Glomerular visceral epithelial cell (primary cell): Measurements from ENCODE around the gene SPDYE16.
"Not testable (repeated sequence)": the region's sequence is repeated elsewhere in the genome, so short reads cannot be mapped to it uniquely, and the experiment has no call there.

Experiments
- DNase-seq: peaks from one replicate; pipeline ENCODE4 v3.0.0-alpha.2; 2016; ENCODE audit errors: extremely low spot score

The SPDYE16 gene

DNA sequence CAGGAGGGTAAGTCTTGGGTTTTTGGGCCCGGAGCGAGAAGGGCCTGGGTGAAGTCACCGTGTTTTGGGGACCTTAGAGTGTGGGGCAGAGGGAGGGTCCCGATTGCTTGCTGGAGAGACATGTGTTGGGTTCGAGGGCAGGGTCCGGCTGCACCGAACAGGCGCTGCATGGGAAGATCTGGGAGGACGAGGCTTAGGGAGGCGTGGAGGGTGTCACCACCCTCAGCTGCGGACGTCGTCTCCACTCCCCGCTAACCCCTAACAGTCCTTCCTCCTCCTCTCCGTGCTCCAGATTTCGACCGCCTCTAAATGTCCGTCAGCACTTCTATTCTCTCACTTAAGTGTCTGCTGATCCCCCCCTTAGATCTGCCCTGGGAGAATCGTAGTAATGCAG lies 6.8 kb upstream of the SPDYE16 start:
- DNase-seq: peak; percentile 1

DNA sequence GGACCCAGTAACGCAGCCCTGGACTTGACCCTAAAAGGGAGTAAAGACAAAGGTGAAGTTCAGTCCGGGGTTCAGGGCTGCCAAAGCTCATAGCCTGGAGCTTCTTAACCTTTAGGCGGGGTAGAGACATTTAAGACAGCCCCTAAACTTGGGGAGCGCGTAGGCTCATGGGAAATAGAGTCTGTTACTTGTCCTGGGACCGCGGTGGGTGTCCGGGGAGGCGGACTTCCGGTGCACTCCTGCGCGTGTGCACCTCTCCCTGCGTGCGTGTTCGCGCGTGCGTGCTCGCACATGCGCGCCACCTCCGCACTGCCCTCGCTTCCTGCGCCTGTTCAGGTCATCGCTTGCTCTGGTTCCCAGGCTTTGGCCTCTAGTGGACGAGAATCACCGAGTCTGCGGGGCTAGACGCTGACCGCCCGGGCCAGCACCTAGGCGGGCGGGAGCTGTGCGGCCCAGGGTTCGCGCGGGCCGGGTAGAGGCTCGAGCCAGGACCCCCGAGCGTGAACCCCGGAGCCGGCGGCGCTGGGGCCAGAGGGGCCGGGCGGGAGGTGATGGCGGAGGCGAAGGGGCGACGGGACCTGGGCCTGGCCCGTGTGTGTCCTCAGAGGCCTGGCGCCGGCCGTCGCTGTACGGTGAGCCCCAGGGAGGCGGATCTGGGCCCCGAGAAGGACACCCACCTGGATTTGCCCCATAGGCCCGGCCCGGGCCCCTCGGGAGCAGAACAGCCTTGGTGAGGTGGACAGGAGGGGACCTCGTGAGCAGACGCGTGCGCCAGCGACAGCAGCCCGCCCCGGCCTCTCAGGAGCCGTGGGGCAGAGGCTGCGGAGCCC lies 6.1 kb upstream of the SPDYE16 start:
- peak; percentile 87 for DNase-seq

DNA sequence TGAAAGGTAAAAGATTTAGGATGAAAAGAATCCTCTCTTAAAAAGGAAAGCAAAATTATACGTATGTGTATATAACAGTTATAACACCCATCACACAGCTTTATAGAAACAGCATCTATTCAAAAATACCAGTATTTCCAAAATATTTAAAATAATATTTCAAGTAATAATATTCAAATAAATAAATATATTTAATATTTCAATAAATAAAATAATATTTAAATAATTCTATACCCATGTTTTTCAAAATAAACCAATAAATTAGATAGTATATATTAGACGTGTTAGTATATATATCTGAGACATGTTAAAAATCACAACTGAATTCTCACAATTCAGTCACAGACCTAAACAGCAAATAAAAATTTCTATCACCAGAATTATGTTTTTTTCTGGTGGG lies 11.5 kb downstream of the SPDYE16 start:
- DNase-seq: not testable (repeated sequence)

DNA sequence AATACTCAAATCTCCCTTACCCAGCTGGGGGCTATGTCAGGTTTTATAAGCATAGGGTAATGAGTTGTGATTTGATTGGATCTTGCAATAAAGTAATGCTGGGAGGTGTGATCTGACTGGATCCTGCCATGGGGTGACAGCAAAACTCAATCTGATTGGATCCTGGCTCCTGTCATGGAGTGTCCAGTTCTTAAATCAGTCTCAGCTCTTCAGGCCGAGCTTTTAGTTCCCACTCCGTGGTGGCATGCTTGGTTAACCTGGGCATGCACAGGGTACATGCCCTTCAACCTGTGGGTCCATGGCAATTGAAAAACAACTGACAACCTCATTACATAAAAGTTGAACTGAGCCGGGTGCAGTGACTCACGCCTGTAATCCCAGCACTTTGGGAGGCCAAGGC lies 16.9 kb downstream of the SPDYE16 start:
- not testable (repeated sequence) for DNase-seq

DNA sequence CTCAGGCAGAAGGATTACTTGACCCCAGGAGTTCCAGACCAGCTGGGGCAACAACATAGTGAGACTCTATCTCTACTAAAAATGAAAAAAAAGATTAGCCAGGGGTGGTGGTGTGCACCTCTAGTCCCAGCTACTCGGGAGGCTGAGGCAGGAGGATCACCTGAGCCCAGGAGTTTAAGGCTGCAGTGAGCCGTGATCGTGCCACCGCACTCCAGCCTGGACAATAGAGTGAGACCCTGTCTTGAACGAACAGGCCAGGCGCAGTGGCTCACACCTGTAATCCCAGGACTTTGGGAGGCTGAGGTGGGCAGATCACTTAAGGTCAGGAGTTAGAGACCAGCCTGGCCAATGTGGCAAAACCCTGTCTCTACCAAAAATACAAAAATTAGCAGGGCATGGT lies 26.2 kb downstream of the SPDYE16 start:
- not testable (repeated sequence) for DNase-seq

DNA sequence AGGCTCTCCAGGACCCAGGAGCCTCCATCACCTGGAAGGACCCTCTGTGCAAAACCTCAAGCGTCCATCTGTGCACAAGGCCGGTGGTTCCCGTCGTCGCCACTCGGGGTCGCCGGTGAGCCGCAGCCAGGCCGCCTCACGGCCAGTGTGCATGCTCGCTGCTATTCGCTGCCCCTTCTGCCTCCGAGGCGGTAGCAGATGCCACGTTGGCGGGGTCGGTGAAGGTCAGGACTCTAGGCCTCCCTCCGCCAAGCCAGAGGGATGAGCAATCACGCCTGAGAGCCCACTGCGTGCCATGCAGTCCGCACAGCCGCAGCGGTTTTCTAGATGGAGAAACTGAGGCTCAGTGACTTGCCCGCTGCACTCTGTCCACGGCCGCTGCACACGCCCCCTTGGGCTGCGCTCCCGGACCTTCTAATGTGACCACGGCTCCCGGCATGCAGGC lies 27.1 kb downstream of the SPDYE16 start:
- DNase-seq: peak; percentile 36

DNA sequence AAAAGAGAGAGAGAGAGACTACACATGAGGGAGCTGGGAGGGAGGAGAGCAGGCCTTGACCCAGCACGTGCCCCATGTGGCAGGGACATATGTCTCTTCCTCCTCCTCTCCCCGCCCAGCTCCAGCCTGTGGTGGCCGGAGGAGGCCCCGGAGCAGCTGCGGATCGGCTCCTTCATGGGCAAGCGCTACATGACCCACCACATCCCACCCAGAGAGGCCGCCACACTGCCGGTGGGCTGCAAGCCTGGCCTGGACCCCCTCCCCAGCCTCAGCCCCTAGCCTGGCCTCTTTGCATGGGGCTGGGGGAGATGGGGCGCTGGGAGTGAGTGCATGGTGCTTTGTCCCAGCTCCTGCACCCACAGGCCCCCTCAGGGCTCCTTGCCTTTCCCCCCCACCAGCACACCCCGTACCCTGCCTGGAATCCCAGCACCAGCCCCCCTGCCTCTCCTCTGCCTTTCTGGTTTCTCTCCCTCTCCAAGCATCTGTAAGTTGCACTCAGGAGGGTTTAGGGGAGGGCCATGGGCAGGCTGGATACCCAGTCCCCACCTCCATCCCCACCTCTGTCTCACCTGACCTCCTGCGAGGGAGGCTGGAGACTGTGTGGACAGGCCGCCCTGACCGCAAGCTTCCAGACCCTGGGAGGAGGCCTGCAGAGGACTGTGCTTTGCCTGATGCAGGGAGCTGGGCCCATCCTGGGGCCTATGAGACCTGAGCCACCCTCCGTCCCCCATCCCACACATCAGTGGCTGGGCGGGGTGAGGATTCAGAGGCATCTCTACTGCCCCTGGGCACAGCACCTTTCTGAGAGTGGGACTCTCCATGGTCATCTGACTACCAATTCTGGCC lies 27.9 kb downstream of the SPDYE16 start:
- no peak for DNase-seq

DNA sequence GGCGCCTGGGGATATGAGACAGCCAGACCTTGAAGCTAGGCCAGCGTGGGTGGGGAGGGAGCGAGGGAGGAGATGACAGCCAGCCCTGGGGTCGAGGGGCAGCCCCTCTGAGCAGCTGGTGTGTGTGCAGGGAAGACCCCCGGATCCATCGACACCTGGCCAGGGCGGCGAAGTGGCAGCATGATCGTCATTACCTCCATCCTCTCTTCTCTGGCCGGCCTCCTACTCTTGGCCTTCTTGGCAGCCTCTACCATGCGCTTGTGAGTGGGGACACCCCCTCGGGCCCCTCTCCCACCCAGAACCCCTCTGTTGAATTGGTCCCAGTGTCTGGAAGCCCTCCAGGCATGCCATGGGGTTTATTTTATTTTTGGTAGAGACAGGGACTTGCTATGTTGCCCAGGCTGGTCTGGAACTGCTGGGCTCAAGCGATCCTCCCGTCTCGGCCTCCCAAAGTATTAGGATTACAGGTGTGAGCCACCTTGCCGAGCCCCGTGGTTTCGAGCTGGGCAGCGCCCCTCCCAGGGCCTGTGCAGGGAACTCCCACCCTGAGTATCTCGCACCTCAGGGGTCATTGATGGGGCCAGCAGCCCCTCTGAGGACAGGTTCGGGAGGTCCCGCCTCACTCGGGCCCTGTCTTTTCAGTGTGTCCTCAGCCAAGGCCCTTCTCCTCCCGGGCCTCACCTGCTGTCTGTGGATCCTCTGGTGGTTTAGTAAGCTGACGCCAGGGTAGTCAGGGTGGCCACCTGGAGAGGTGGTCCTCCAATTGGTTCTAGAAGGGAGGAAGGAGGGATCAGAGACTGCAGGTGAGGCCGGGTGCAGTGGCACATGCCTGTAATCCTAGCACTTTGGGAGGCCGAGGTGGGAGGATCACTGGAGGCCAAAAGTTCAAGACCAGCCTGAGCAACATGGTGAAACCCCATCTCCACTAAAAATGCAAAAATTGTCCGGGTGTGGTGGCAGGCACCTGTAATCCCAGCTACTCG lies 29.0 kb downstream of the SPDYE16 start:
- DNase-seq: no peak

DNA sequence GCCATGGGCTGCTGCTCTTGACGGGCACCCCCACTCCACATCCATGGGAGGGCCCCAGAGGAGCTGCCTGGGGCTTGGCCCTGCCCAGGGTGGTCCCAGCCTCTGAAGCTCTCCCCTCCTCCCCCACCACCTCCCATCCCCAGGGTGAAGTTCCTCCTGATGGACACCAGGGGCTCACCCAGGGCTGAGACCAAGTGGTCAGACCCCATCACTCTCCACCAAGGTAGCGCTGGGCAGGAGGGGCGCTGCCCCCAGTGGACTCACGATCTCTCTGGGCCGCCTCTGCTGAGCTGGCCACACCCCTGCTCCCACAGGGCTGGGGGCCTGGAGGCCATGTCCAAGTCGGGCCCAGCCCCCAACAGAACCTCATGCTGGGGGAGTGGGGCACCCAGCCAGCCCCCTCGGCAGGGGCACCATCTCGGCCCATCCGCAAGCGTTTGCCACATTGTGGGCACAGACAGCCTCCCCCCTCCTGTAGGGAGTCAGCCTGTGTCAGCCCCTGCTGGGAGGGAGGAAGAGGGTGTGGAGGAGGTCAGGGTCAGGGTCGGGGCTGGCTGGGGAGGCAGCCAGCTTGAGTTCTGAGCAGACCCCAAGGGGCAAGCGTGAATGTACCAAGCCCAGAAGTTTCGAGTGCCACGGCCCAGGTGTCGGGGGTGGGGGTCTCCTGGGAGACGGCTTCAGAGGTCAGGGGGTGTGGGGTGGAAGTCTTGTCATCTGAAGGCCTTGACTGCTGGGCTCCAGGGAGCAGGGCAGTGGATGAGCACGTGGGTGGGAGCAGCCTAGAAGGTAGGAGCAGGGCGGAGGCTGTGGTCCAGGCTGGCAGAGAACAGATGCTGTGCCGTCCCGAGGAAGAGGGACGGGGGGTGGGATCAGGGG lies 29.9 kb downstream of the SPDYE16 start:
- no peak for DNase-seq

DNA sequence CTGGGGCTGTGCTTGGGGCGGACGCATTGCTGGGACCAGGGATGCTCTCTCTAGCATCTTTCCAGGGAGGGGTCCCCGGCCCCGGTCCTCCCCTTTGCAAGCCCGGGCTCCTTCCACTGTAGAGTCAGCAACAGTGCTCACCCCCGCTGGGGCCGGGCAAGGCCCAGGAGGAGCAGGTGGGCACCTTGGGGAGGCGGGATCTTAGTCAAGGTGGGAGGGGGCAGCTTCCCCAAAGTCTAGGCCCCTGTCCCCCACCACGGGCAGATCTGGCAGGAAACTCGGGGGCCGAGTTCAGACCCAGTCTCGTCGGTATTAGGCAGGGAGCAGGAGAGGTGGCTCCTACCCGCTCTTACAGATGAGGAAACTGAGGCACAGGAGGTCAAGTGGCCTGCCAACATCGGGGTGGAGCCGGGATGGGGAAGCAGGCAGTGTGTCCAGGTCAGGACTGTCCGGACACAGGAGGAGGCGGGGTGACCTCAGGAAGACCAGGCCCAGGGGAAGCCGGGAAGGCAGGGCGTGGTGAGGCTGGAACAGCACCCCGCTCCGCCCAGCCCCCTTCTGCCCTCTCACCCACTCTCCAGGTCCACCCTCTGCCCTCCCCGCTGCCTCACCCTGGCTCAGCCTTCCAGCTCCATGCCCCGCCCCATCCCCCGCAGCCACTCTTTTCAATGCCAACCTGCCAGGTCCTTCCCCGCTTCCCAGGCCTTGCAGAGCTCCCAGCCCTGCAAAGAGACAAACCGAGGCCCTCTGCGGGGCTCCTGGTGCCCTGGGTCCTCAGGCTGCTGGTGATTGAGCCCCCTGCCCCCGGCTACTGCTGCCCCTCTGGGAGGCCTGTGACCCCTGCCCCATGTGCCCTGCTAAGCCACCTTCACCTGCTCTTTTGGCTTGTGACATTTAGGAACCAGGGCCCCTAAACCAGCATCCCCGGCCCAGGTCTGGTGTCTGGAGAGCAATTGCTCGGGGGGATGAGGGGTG lies 30.9 kb downstream of the SPDYE16 start:
- not testable (repeated sequence) for DNase-seq

DNA sequence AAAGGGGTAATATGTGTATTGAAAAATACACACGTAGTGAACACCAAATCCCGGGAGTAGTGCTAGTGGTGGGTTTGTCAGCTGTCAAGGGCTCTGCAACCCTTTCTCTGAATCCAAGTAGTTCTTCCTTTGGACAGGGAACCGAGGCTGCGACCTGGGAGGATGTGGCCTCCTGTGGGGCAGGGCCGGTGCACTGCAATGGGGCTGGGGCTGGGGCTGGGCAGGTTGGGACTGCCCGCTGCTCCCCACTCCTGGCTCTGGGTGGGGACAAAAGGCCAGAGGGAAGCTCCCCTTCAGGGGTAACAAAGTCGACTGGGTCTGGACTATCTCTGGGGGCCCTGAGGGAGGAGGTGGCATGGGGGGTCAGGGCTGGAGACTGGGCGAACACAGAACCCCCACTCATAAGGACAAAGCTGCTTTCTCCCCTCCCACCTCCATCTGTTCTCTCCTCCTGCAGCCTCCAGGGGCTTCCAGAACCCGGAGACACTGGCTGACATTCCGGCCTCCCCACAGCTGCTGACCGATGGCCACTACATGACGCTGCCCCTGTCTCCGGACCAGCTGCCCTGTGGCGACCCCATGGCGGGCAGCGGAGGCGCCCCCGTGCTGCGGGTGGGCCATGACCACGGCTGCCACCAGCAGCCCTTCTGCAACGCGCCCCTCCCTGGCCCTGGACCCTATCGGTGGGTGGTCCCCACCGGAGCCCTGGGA lies 31.7 kb downstream of the SPDYE16 start:
- DNase-seq: not testable (repeated sequence)

DNA sequence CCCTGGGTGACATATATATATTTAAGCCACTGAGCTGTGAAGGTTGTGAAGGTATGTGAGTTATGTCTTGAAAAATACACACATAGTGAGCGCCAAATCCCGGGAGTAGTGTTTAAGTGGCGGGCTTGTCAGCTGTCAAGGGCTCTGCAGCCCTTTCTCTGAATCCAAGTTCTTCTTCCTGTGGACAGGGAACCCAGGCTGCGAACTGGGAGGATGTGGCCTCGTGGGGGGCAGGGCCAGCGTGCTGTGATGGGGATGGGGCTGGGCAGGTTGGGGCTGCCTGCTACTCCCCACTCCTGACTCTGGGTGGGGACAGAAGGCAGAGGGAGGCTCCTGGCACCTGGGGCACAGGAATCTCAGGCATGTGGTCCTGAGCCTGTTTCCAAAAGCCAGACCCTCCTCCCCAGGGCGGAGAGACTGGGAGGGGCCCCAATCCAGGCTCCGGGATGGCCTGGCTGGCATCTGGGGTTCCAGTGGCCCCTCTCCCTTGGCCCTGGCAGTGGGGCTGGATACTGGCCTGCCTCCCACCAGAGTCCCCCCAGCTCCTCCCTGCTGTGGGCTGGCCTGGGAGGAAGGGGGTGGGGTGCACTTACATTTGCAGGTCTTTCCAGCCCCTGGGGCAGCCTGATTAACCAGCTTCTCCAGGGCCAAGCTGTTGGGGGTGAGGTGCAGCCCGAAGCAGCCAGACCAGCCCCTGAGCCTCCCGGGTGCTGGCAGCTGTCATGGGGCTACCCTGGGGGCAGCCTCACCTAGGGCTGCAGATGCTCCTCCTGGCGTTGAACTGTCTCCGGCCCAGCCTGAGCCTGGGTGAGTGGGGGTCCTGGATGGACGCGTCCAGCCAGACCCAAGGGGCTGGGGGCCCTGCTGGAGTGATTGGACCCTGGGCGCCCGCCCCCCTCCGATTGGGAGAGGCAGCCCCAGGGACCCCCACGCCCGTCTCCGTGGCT lies 32.9 kb downstream of the SPDYE16 start, which contains the start of gene UPK3B:
TSS of gene UPK3B (plus strand) at position 622 of the 947 bp plus-strand sequence. CDS start at position 723, 101 bp downstream.
- DNase-seq: peak; percentile 61

DNA sequence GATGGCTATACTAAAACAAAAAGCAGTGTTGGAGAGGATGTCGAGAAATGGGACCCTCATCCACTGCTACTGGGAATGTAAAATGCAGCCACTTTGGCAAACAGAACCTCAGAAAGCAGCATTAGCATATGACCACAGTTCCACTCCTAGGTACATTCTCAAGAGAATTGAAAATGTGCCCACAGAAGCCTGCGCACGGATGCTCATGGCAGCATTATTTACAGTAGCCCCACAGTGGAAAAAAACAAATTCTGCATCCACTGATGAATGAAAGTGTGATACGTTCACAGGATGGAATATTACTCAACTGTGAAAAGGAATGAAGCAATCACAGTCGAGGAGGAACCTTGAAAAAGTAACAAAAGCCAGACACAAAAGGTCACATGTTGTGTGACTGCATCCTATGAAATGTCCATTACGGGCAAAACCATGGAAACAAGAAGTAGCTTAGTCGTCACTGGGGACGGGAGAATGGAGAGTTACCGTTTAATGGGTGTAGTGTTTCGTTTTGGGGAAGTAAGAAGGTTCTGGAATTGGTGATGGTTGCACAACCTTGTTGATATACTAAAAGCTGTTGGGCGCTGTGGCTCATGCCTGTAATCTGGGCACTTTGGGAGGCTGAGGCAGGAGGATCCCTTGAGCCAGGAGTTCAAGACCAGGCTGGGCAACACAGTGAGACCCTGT lies 35.2 kb downstream of the SPDYE16 start:
- no peak for DNase-seq

DNA sequence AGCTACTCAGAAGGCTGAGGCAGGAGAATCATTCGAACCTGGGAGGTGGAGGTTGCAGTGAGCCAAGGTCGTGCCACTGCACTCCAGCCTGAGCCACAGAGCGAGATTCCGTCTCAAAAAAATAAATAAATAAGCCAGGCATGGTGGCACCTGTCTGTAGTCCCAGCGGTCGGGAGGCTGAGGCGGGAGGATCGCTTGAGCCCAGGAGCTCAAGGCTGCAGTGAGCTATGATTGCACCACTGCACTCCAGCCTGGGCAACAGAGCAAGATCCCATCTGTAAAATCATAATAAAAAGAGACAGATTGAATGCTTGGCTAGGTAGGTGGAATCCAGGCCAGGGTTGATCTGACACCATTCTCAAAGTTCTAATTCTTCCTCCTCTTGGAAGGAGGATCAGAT lies 36.5 kb downstream of the SPDYE16 start:
- DNase-seq: not testable (repeated sequence)

DNA sequence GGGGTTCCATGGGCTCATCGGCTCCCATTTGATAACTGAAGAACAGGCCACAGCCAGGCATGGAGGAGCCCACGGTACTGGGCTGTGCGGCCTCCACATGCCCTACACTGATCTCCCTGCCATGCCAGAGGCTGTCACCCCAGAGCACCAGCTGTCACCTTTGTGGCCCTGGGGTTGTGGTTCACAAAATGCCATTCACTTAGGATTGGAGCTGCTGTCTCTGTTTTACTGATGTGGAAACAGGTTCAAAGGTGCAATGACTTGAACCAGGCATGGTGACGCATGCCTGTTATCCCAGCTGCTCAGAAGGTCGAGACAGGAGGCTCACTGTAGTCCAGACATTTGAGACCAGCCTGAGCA lies 37.0 kb downstream of the SPDYE16 start:
- DNase-seq: no peak

DNA sequence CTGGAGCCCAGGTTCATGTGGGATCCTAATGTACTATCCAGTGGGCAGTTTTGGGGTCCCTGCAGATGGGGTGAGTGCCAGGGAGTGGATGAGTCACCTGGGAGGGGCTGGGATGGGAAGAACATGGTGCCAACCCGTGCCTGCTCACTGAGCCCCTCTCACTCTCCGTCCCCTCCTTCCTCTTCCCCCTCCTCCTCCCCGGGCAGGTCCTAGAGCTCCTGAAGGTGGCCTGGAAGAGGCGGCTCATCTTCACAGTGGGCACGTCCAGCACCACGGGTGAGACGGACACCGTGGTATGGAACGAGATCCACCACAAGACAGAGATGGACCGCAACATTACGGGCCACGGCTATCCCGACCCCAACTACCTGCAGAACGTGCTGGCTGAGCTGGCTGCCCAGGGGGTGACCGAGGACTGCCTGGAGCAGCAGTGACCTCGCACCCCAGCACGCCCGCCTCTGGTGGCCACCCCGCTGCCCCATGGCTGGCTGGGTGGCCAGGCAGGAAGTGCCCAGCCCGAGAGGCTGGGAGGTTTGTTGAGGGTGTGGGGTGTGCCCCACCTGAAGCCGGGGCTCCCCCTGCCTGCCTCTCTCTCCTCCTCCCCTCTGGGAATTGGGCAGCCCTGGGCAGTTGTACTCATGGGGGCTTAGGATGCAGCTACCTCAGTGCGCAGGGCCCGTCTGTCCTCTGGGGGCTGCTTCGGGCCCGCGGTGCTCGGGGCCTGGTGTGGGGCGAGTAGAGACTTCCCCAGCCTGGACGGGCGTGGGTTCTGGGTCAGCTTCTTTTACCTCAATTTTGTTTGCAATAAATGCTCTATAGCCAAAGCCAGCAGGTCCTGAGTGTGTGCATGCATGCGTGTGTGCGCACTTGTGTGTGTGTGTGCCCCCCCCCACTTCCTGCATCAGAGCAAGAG lies 37.7 kb downstream of the SPDYE16 start:
- no peak for DNase-seq
